Measurements from ENCODE around the gene ADAMTSL1. TPM values are rescaled to one million over a fixed set of nuclear protein-coding genes. Genes with fewer than 3 reads are reported as not detected.

Gene ADAMTSL1
- total RNA-seq, 1 experiment from 2014 or later, result 1.2 TPM

DNA sequence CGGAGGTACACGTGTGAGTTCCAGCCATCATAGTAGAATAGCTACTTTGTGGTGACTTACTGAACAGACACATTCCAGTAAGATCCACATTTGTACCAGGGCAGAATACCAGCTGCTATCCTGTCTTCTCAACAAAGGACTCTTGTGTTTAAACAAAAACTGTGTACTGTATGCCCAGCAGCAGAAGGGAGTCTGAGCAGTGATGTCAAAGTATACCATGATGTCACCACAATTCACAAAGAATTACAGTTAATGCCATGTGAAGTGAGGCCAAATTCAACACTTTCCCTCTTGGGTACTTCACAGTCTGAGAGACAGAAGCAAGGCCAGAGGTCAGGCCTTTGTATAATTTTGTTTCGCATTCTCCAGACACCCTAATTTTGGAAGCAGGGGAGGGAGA, 137.0 kb downstream of the ADAMTSL1 start:
- no peaks in the 10 kb centered on the region for H3K27me3 ChIP-seq (ENCODE audit: insufficient read depth, low read length)
- no peak for DNase-seq
- peaks cover 12 to 15% of the 10 kb centered on the region in 2 experiments for H3K4me1 Mint-ChIP-seq
- no peaks in the 10 kb centered on the region for H3K27me3 Mint-ChIP-seq (ENCODE audit: low read depth)
- H4K5ac ChIP-seq (ENCODE audit: insufficient read length, low read depth, low read length), result no peak overlapping the region
- no CpG with 5 or more reads among the region's 3 CpGs for WGBS (ENCODE audit: extremely low coverage, insufficient read length, low lambda C conversion rate)
- H4K20me1 ChIP-seq (ENCODE audit: control insufficient read depth, insufficient read depth, insufficient read length), result no peaks in the 10 kb centered on the region
- no peak overlapping the region for H2AK5ac ChIP-seq (ENCODE audit: insufficient read length, low read length)
- H3K9me3 ChIP-seq (ENCODE audit: control insufficient read depth, low read depth, low read length), result no peaks in the 10 kb centered on the region
- no peaks in the 10 kb centered on the region for H3K36me3 Mint-ChIP-seq (ENCODE audit: insufficient read depth in 1 of 3, low read depth in 3 of 3)
- H3K23ac ChIP-seq (ENCODE audit: insufficient read length, low read depth, low read length), result no peak overlapping the region
- H3K79me1 ChIP-seq (ENCODE audit: insufficient read depth, low read depth, low read length, poor library complexity, severe bottlenecking), result no peaks in the 10 kb centered on the region
- no peaks in the 10 kb centered on the region; the same call in 1 of the 2 replicates for H3K4me1 ChIP-seq (ENCODE audit: insufficient read depth, low read length)
- H3K9me3 Mint-ChIP-seq, result no peaks in the 10 kb centered on the region; a peak in 1 of 5 replicates
- H2BK5ac ChIP-seq (ENCODE audit: insufficient read length, low read length), result no peak overlapping the region
- H3K4me2 ChIP-seq (ENCODE audit: insufficient read depth, insufficient read length, low read length), result no peak overlapping the region
- H4K8ac ChIP-seq (replicated peaks; ENCODE audit: insufficient read length, low read depth, low read length), result no peak overlapping the region
- H4K91ac ChIP-seq (ENCODE audit: insufficient read length, low read depth, low read length), result no peak overlapping the region
- H3K4ac ChIP-seq (ENCODE audit: low read depth, low read length), result no peak overlapping the region
- H3K4me3 Mint-ChIP-seq, result no peak overlapping the region
- H2BK12ac ChIP-seq (ENCODE audit: insufficient read length, low read depth, low read length), result no peak overlapping the region
- H3K27ac Mint-ChIP-seq, result no peak overlapping the region
- no peak overlapping the region for H2AFZ ChIP-seq (ENCODE audit: low read length)
- H3K27ac ChIP-seq (ENCODE audit: insufficient read length, low read depth, low read length), result no peak overlapping the region
- H3K18ac ChIP-seq (ENCODE audit: insufficient read length, low read depth, low read length), result no peak overlapping the region
- no peaks in the 10 kb centered on the region for H3K23me2 ChIP-seq (ENCODE audit: insufficient read length, low read depth, low read length, poor library complexity, severe bottlenecking)
- H3T11ph ChIP-seq (ENCODE audit: low read length), result no peak overlapping the region
- H2BK120ac ChIP-seq (ENCODE audit: low read depth, low read length, poor library complexity, severe bottlenecking), result no peak overlapping the region
- TF ChIP-seq, protein P1, sequence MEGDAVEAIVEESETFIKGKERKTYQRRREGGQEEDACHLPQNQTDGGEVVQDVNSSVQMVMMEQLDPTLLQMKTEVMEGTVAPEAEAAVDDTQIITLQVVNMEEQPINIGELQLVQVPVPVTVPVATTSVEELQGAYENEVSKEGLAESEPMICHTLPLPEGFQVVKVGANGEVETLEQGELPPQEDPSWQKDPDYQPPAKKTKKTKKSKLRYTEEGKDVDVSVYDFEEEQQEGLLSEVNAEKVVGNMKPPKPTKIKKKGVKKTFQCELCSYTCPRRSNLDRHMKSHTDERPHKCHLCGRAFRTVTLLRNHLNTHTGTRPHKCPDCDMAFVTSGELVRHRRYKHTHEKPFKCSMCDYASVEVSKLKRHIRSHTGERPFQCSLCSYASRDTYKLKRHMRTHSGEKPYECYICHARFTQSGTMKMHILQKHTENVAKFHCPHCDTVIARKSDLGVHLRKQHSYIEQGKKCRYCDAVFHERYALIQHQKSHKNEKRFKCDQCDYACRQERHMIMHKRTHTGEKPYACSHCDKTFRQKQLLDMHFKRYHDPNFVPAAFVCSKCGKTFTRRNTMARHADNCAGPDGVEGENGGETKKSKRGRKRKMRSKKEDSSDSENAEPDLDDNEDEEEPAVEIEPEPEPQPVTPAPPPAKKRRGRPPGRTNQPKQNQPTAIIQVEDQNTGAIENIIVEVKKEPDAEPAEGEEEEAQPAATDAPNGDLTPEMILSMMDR (conservative IDR thresholded peaks at IDR 0.05), result no peak
- no peak overlapping the region for H2BK20ac ChIP-seq (ENCODE audit: low read depth, low read length, poor library complexity, severe bottlenecking)
- H3K56ac ChIP-seq (ENCODE audit: insufficient read length, low read depth, low read length), result no peak overlapping the region
- no peak overlapping the region for H3K9ac ChIP-seq (ENCODE audit: extremely low read depth, insufficient read length, low read length)
- no peak overlapping the region for H3K14ac ChIP-seq (ENCODE audit: insufficient read depth, low read length)
- H3K79me2 ChIP-seq (ENCODE audit: insufficient read depth, low read length), result no peaks in the 10 kb centered on the region
- no peak overlapping the region for H2BK15ac ChIP-seq (ENCODE audit: low read depth, low read length)

Measured in H9 (cell line).